ENCODE data around the gene EIF2B5. TPM values are rescaled to one million over a fixed set of nuclear protein-coding genes. Genes with fewer than 3 reads are reported as not detected.
A peak's percentile ranks its signal among the peaks of the same experiment; 100 is the strongest.

Gene EIF2B5
- total and polyA plus RNA-seq, 2 of the 13 experiments (the other 11 are each of a cell fraction or from before 2014, with no cell fraction given), result 38.4 to 60.2 TPM

DNA sequence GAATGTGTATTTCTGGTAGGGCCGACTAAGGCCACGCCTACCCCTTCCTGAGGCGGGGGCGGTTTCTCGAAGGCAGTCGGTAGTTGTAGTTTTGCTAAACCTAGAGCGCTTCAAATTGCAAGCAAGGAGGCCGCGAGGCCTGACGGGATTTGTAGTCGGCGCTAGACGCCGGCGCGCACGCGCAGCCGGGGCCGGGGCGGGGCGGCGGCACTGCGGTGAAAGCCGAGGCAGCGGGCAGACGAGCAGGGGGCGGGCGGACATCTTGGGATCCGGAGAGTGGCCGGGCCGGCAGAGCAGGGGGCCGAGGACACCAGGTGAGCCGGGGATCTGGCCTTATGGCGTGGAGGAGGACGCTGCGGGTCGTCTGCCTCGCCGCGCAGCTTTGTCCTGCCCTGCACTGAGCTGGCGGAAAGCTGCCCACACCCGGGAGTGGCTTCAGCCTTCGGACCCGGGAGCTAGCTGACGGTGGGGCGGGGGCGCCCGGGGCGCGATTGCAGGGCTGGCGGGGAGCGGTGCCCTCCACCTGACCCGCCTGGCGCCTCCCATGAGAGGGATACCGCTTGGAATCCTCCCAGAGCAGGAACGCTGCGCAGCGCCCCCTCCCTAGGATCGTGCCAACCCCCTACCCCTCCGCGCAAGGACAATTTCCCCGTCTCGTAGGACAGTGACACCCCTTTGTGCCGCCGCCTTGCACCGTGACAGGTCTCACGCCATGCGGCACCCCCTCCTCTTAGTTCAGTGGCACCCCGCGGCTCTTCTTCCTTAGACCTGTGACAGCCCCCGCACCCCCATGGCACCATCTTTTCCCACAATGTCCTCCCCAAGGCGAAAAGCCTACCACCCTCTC, 39.7 kb downstream of the EIF2B5 start, which contains the start of gene AP2M1 (continued):
- TF ChIP-seq NCOA5 (CRISPR knock-in tag; IDR thresholded peaks at IDR 0.05), result no peak
- no peak for TF ChIP-seq STAT5B (CRISPR knock-in tag; IDR thresholded peaks at IDR 0.05)
- no peak for TF ChIP-seq WIZ (CRISPR knock-in tag; IDR thresholded peaks at IDR 0.05)
- 0 out of 2 replicates have a peak, but pooled peaks have one; percentile 35 for TF ChIP-seq ZSCAN25 (CRISPR knock-in tag; IDR thresholded peaks at IDR 0.05)
- TF ChIP-seq, protein P1, sequence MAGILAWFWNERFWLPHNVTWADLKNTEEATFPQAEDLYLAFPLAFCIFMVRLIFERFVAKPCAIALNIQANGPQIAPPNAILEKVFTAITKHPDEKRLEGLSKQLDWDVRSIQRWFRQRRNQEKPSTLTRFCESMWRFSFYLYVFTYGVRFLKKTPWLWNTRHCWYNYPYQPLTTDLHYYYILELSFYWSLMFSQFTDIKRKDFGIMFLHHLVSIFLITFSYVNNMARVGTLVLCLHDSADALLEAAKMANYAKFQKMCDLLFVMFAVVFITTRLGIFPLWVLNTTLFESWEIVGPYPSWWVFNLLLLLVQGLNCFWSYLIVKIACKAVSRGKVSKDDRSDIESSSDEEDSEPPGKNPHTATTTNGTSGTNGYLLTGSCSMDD (CRISPR knock-in tag; IDR thresholded peaks at IDR 0.05), result no peak
- TF ChIP-seq HDAC1 (CRISPR knock-in tag; IDR thresholded peaks at IDR 0.05), result 0 out of 2 replicates have a peak, but pooled peaks have one; percentile 56
- TF ChIP-seq, protein P2, sequence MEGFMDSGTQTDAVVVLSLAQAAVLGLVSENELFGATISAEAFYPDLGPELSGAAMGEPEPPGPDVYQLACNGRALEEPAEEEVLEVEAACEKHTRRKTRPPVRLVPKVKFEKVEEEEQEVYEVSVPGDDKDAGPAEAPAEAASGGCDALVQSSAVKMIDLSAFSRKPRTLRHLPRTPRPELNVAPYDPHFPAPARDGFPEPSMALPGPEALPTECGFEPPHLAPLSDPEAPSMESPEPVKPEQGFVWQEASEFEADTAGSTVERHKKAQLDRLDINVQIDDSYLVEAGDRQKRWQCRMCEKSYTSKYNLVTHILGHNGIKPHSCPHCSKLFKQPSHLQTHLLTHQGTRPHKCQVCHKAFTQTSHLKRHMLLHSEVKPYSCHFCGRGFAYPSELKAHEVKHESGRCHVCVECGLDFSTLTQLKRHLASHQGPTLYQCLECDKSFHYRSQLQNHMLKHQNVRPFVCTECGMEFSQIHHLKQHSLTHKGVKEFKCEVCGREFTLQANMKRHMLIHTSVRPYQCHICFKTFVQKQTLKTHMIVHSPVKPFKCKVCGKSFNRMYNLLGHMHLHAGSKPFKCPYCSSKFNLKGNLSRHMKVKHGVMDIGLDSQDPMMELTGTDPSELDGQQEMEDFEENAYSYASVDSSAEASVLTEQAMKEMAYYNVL (CRISPR knock-in tag; IDR thresholded peaks at IDR 0.05; ENCODE audit: borderline replicate concordance), result peak; percentile 72; the same call in 1 of the 2 replicates
- 0 out of 2 replicates have a peak, but pooled peaks have one; percentile 62 for TF ChIP-seq ZNF138 (CRISPR knock-in tag; IDR thresholded peaks at IDR 0.05; ENCODE audit: low read depth)
- no peak for TF ChIP-seq SRSF9 (IDR thresholded peaks at IDR 0.05; ENCODE audit: borderline replicate concordance, insufficient read depth, low read depth, low read length, poor library complexity, severe bottlenecking)
- TF ChIP-seq NRL (CRISPR knock-in tag; IDR thresholded peaks at IDR 0.05; ENCODE audit: borderline replicate concordance), result peak; percentile 67; the same call in 1 of the 2 replicates
- no peak for TF ChIP-seq TBX3 (IDR thresholded peaks at IDR 0.05; ENCODE audit: borderline replicate concordance)
- no peak for TF ChIP-seq ZNF44 (CRISPR knock-in tag; IDR thresholded peaks at IDR 0.05)
- no peak for TF ChIP-seq PAX8 (CRISPR knock-in tag; IDR thresholded peaks at IDR 0.05; ENCODE audit: borderline replicate concordance)
- TF ChIP-seq, protein P3, sequence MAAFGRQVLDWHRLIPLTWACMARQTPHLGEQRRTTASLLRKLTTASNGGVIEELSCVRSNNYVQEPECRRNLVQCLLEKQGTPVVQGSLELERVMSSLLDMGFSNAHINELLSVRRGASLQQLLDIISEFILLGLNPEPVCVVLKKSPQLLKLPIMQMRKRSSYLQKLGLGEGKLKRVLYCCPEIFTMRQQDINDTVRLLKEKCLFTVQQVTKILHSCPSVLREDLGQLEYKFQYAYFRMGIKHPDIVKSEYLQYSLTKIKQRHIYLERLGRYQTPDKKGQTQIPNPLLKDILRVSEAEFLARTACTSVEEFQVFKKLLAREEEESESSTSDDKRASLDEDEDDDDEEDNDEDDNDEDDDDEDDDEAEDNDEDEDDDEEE (CRISPR knock-in tag; IDR thresholded peaks at IDR 0.05), result no peak
- TF ChIP-seq KLF6 (CRISPR knock-in tag; IDR thresholded peaks at IDR 0.05), result no peak
- TF ChIP-seq AKAP8 (CRISPR knock-in tag; IDR thresholded peaks at IDR 0.05), result no peak
- TF ChIP-seq, protein P4, sequence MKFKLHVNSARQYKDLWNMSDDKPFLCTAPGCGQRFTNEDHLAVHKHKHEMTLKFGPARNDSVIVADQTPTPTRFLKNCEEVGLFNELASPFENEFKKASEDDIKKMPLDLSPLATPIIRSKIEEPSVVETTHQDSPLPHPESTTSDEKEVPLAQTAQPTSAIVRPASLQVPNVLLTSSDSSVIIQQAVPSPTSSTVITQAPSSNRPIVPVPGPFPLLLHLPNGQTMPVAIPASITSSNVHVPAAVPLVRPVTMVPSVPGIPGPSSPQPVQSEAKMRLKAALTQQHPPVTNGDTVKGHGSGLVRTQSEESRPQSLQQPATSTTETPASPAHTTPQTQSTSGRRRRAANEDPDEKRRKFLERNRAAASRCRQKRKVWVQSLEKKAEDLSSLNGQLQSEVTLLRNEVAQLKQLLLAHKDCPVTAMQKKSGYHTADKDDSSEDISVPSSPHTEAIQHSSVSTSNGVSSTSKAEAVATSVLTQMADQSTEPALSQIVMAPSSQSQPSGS (CRISPR knock-in tag; IDR thresholded peaks at IDR 0.05), result no peak
- TF ChIP-seq, protein P5, sequence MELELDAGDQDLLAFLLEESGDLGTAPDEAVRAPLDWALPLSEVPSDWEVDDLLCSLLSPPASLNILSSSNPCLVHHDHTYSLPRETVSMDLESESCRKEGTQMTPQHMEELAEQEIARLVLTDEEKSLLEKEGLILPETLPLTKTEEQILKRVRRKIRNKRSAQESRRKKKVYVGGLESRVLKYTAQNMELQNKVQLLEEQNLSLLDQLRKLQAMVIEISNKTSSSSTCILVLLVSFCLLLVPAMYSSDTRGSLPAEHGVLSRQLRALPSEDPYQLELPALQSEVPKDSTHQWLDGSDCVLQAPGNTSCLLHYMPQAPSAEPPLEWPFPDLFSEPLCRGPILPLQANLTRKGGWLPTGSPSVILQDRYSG (CRISPR knock-in tag; IDR thresholded peaks at IDR 0.05), result no peak
- peak; percentile 77; the same call in 1 of the 2 replicates for TF ChIP-seq DMAP1 (CRISPR knock-in tag; IDR thresholded peaks at IDR 0.05)
- TF ChIP-seq ZNF335 (CRISPR knock-in tag; IDR thresholded peaks at IDR 0.05), result 0 out of 2 replicates have a peak, but pooled peaks have one; percentile 48
- no peak for TF ChIP-seq BRCA1 (CRISPR knock-in tag; IDR thresholded peaks at IDR 0.05)
